Measurements from ENCODE around the gene PHETA1. TPM values are rescaled to one million over a fixed set of nuclear protein-coding genes. Genes with fewer than 3 reads are reported as not detected.

PHETA1 gene
- total and polyA plus RNA-seq, 2 of the 13 experiments (the other 11 are each of a cell fraction or from before 2014, with no cell fraction given), result 11.3 to 20.8 TPM

DNA sequence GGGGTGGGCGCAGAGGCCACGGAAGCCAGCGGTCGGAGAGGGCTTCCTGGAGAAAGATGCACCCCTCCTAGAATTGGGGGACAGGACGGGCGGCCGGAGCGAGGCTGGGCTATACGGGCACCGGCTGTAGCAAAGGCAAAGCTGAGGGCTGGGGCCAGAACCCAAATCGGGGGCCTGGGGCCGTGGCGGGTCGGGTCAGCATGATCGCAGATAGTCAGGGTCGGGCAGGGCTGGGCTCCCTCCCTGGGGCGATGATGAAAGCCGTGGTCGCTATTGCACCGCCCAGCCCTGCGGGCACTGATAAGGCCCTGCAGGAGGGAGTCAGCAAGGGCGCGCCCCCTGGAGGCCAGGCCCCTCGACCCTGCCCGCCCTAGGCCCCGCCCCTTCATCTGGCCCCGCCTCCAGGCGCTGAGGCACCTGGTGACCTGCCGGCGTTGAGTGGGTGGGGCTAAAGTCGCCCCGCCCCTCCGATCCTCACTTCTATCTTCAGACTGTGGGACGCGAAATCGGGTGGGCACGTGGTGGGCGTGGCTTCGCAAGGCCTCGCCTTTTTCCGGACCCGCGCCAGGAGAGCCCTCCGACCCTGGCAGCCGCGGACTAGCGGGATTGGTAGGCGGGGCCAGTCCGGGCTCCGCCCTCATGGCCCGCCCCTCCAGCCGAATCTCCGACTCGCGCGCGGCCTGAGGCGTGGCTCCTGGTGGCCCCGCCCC lies 36.4 kb upstream of the PHETA1 start (continued):
- TF ChIP-seq POLR2G (IDR thresholded peaks at IDR 0.05; ENCODE audit: low read depth, low read length) (peak; percentile 61), RNF219 (CRISPR knock-in tag; IDR thresholded peaks at IDR 0.05) (no peak), SKI (IDR thresholded peaks at IDR 0.05; ENCODE audit: partially characterized antibody) (no peak), MTERF4 (CRISPR knock-in tag; IDR thresholded peaks at IDR 0.05) (peak; percentile 81; the same call in 1 of the 2 replicates), EED (CRISPR knock-in tag; IDR thresholded peaks at IDR 0.05) (0 out of 2 replicates have a peak, but pooled peaks have one; percentile 51), ARNT2 (CRISPR knock-in tag; IDR thresholded peaks at IDR 0.05; ENCODE audit: low read depth) (peak; percentile 69), SRF (IDR thresholded peaks at IDR 0.05; ENCODE audit: low read depth, low read length) (no peak), ZNF746 (CRISPR knock-in tag; IDR thresholded peaks at IDR 0.05) (no peak), NONO (IDR thresholded peaks at IDR 0.05) (no peak), NONO (CRISPR knock-in tag; conservative IDR thresholded peaks at IDR 0.05) (no peak; the same call in 1 of the 2 replicates), RFX5 (IDR thresholded peaks at IDR 0.05; ENCODE audit: low read depth, low read length) (no peak), HOXD1 (CRISPR knock-in tag; IDR thresholded peaks at IDR 0.05) (0 out of 2 replicates have a peak, but pooled peaks have one; percentile 84), HNRNPK (IDR thresholded peaks at IDR 0.05; ENCODE audit: low read depth, low read length, poor library complexity, severe bottlenecking) (peak; percentile 77), TFDP1 (CRISPR knock-in tag; IDR thresholded peaks at IDR 0.05; ENCODE audit: borderline replicate concordance) (peak; percentile 37; the same call in 1 of the 2 replicates), ZNF720 (CRISPR knock-in tag; IDR thresholded peaks at IDR 0.05) (no peak), RAD21 (CRISPR knock-in tag; IDR thresholded peaks at IDR 0.05) (peak; percentile 61; the same call in 1 of the 2 replicates), ZSCAN25 (CRISPR knock-in tag; IDR thresholded peaks at IDR 0.05) (peak; percentile 79; the same call in 1 of the 2 replicates), NFIB (CRISPR knock-in tag; IDR thresholded peaks at IDR 0.05; ENCODE audit: borderline replicate concordance) (no peak), ZNF264 (CRISPR knock-in tag; IDR thresholded peaks at IDR 0.05) (peak; percentile 81), GATAD2A (CRISPR knock-in tag; IDR thresholded peaks at IDR 0.05) (peak; percentile 60), ZZZ3 (CRISPR knock-in tag; IDR thresholded peaks at IDR 0.05; ENCODE audit: borderline replicate concordance) (no peak), SP1 (IDR thresholded peaks at IDR 0.05) (peak; percentile 88), SP1 (CRISPR knock-in tag; IDR thresholded peaks at IDR 0.05) (peak; percentile 96)
- TF ChIP-seq, protein P1, sequence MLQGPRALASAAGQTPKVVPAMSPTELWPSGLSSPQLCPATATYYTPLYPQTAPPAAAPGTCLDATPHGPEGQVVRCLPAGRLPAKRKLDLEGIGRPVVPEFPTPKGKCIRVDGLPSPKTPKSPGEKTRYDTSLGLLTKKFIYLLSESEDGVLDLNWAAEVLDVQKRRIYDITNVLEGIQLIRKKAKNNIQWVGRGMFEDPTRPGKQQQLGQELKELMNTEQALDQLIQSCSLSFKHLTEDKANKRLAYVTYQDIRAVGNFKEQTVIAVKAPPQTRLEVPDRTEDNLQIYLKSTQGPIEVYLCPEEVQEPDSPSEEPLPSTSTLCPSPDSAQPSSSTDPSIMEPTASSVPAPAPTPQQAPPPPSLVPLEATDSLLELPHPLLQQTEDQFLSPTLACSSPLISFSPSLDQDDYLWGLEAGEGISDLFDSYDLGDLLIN (CRISPR knock-in tag; IDR thresholded peaks at IDR 0.05; ENCODE audit: borderline replicate concordance), result peak; percentile 33; the same call in 1 of the 2 replicates
